ENCODE data around the gene GNAS.

Gene GNAS

DNA sequence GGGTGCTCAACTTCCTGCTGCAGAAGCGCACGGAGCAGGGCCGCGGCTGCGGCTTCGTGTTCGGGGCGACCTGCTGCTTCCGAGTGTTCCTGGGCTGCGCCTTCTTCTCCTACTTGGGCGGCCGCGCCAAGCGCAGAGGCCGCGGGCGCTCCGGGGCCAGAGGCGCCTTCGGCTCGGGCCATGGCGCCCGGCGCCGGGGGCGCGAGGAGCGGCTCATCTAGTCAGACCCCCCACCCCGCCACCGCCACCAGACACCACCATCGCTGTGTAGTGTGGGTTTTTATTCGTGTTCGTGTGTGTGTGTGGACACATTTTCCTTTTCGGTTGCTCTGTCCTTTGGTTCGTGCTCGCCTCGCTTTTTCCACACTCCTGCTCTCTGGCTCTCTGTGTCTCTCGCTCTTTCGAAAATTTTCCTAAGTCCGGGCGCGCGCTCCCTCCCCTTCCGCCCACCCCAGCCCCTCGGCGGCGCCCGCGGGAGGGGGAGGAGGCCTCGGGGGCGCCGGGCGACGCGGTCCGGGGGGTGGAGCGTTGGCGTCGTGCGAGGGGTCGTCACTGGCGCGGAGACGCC lies 38.1 kb downstream of the GNAS start:
- H3K4me1 ChIP-seq (ENCODE audit: insufficient read depth, poor library complexity, severe bottlenecking) = peaks cover 29% of the 10 kb centered on the region
- peak overlapping the region; percentile 77 for H3K4me3 ChIP-seq (ENCODE audit: severe bottlenecking)
- H3K27me3 ChIP-seq (ENCODE audit: insufficient read depth, poor library complexity, severe bottlenecking) = no peaks in the 10 kb centered on the region
- TF ChIP-seq, protein P1, sequence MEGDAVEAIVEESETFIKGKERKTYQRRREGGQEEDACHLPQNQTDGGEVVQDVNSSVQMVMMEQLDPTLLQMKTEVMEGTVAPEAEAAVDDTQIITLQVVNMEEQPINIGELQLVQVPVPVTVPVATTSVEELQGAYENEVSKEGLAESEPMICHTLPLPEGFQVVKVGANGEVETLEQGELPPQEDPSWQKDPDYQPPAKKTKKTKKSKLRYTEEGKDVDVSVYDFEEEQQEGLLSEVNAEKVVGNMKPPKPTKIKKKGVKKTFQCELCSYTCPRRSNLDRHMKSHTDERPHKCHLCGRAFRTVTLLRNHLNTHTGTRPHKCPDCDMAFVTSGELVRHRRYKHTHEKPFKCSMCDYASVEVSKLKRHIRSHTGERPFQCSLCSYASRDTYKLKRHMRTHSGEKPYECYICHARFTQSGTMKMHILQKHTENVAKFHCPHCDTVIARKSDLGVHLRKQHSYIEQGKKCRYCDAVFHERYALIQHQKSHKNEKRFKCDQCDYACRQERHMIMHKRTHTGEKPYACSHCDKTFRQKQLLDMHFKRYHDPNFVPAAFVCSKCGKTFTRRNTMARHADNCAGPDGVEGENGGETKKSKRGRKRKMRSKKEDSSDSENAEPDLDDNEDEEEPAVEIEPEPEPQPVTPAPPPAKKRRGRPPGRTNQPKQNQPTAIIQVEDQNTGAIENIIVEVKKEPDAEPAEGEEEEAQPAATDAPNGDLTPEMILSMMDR (IDR thresholded peaks at IDR 0.05; ENCODE audit: poor library complexity, severe bottlenecking) = no peak
- no peaks in the 10 kb centered on the region for H3K9me3 ChIP-seq (ENCODE audit: severe bottlenecking)
- DNase-seq (ENCODE audit: low spot score) = peak; percentile 87
- peak overlapping the region; percentile 87 for H3K27ac ChIP-seq (ENCODE audit: poor library complexity, severe bottlenecking)
- peaks cover 16% of the 10 kb centered on the region for H3K36me3 ChIP-seq (ENCODE audit: low read depth)
- ATAC-seq (ENCODE audit: low read depth) = peak; percentile 47

DNA sequence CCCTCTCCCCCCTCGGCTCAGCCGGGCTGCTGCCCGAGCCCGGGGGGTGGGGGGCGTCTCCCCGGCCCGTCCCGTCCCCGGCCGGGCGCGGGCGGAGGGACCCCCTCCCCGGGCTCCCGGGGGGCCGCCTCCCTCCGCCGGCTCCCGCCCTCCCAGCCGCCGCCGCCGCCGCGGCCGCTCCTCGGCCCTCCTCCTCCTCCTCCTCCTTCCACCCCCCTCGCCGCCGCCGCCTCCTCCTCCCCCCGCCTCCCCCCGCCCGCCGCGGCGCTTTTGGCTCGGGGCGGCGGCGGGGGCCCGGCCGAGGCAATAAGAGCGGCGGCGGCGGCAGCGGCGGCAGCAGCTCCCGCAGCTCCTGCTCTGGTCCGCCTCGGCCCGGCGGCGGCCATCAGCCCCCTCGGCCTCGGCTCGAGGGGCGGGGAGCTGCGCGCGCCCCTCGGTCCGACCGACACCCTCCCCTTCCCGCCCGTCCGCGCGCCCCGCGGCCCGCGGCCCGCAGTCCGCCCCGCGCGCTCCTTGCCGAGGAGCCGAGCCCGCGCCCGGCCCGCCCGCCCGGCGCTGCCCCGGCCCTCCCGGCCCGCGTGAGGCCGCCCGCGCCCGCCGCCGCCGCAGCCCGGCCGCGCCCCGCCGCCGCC lies 38.7 kb downstream of the GNAS start:
- Histone ChIP-seq H3K36me3 (ENCODE audit: low read depth) (peaks cover 22% of the 10 kb centered on the region), H3K4me1 (ENCODE audit: insufficient read depth, poor library complexity, severe bottlenecking) (peaks cover 29% of the 10 kb centered on the region), H3K9me3 (ENCODE audit: severe bottlenecking) (no peaks in the 10 kb centered on the region), H3K27ac (ENCODE audit: poor library complexity, severe bottlenecking) (peak overlapping the region; percentile 87), H3K4me3 (ENCODE audit: severe bottlenecking) (peak overlapping the region; percentile 77), H3K27me3 (ENCODE audit: insufficient read depth, poor library complexity, severe bottlenecking) (no peaks in the 10 kb centered on the region)
- TF ChIP-seq, protein P1 (IDR thresholded peaks at IDR 0.05; ENCODE audit: poor library complexity, severe bottlenecking) = no peak
- DNase-seq (ENCODE audit: low spot score) = peak; percentile 92
- ATAC-seq (ENCODE audit: low read depth) = peak; percentile 13

DNA sequence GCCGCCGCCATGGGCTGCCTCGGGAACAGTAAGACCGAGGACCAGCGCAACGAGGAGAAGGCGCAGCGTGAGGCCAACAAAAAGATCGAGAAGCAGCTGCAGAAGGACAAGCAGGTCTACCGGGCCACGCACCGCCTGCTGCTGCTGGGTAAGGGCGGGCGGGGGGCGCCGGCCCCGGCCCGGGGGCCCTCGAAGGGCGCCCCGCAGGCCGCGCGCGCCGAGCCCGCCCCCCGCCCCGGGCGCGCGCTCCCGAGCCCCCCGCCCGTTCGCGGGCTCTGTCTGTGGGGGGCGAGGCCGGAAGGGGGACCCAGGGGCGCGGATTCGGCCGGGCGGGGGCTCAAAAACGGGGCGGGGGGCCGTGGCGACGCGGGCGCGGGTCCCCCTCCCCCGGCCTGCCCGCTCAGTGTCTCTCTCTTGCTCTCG lies 39.2 kb downstream of the GNAS start:
- DNase-seq (ENCODE audit: low spot score) = no peak

DNA sequence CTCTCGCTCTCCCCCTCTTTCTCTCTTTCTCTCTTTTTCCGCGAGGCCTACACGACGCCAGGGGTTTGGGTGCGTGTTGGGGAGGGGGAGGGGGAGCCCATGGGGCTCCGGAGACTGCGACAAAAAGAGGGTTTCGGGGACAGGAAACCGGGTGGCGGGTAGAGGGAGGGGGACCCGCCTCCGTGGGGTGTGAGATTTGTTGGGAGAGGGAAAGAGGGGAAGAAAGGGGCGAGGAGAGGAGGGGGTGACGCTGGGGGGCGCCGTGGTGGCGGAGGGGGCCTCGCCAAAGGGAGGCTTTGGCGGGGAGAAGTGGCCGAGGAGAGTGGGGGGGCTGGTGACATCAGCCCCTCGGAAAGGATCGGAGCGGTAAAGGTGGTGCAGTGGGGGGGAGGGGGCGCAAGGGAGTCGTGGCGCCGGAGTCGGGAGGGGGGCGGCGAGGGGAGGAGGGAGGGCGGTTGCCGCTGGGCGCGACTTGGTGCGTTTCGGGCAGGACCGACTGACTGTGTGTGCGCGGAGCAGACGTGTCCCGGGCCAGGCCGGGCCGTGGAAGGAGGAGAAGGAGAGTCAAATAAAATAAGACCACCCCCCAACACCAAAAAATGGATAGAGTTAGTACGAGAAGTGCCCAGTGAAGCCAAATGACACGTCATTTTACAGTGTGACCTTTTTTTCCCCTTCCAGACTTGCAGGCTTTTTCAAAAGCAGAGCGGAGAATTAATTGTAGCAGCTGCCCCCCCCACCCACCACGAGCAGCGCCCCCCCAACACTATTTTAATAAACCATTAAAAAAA lies 39.8 kb downstream of the GNAS start:
- TF ChIP-seq, protein P1 (IDR thresholded peaks at IDR 0.05; ENCODE audit: poor library complexity, severe bottlenecking) = peak; percentile 45
- peak overlapping the region; percentile 87 for H3K27ac ChIP-seq (ENCODE audit: poor library complexity, severe bottlenecking)
- ATAC-seq (ENCODE audit: low read depth) (peak; percentile 20), DNase-seq (ENCODE audit: low spot score) (peak; percentile 94)
- peaks cover 29% of the 10 kb centered on the region for H3K4me1 ChIP-seq (ENCODE audit: insufficient read depth, poor library complexity, severe bottlenecking)
- no peaks in the 10 kb centered on the region for H3K27me3 ChIP-seq (ENCODE audit: insufficient read depth, poor library complexity, severe bottlenecking)
- peaks cover 33% of the 10 kb centered on the region for H3K36me3 ChIP-seq (ENCODE audit: low read depth)
- H3K9me3 ChIP-seq (ENCODE audit: severe bottlenecking) = no peaks in the 10 kb centered on the region
- H3K4me3 ChIP-seq (ENCODE audit: severe bottlenecking) = peak overlapping the region; percentile 77

More for the DNA sequence above, 39.2 kb downstream of the GNAS start:
- Histone ChIP-seq H3K36me3 (ENCODE audit: low read depth) (peaks cover 27% of the 10 kb centered on the region), H3K27ac (ENCODE audit: poor library complexity, severe bottlenecking) (peak overlapping the region; percentile 87), H3K4me3 (ENCODE audit: severe bottlenecking) (peak overlapping the region; percentile 77), H3K27me3 (ENCODE audit: insufficient read depth, poor library complexity, severe bottlenecking) (no peaks in the 10 kb centered on the region), H3K4me1 (ENCODE audit: insufficient read depth, poor library complexity, severe bottlenecking) (peaks cover 29% of the 10 kb centered on the region), H3K9me3 (ENCODE audit: severe bottlenecking) (no peaks in the 10 kb centered on the region)
- ATAC-seq (ENCODE audit: low read depth) = no peak
- TF ChIP-seq, protein P1 (IDR thresholded peaks at IDR 0.05; ENCODE audit: poor library complexity, severe bottlenecking) = no peak

Measured in RWPE2 (cell line).